Subcutaneous adipose tissue (tissue), 4 donors: ENCODE measurements around the gene C6orf58. TPM values are rescaled to one million over a fixed set of nuclear protein-coding genes. Genes with fewer than 3 reads are reported as not detected.

Experiments
- total RNA-seq, 4 donors: library from RNA; depleted of rRNA; stranded (reverse); fragments of >200 nt; gene quantifications; one replicate each; pipeline ENCODE4 v1.1.0, GENCODE V29; 2016
- TF ChIP-seq, protein P1 (sequence below): fragments of 450-650 bp; IDR thresholded peaks from one replicate; pipeline ENCODE4 v1.5.1; 2016; ENCODE audit warnings: low read depth, mild to moderate bottlenecking, control low read depth, antibody characterized with exemption, moderate library complexity

Gene C6orf58
- total RNA-seq, 4 donors from 2014 or later, result not detected

GRCh38 chr6:127550403-127550802, 26.6 kb upstream of the C6orf58 start:
- TF ChIP-seq, protein P1, sequence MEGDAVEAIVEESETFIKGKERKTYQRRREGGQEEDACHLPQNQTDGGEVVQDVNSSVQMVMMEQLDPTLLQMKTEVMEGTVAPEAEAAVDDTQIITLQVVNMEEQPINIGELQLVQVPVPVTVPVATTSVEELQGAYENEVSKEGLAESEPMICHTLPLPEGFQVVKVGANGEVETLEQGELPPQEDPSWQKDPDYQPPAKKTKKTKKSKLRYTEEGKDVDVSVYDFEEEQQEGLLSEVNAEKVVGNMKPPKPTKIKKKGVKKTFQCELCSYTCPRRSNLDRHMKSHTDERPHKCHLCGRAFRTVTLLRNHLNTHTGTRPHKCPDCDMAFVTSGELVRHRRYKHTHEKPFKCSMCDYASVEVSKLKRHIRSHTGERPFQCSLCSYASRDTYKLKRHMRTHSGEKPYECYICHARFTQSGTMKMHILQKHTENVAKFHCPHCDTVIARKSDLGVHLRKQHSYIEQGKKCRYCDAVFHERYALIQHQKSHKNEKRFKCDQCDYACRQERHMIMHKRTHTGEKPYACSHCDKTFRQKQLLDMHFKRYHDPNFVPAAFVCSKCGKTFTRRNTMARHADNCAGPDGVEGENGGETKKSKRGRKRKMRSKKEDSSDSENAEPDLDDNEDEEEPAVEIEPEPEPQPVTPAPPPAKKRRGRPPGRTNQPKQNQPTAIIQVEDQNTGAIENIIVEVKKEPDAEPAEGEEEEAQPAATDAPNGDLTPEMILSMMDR, result no peak

GRCh38 chr6:127554435-127555006, 22.5 kb upstream of the C6orf58 start:
- TF ChIP-seq, protein P1, result no peak

DNA sequence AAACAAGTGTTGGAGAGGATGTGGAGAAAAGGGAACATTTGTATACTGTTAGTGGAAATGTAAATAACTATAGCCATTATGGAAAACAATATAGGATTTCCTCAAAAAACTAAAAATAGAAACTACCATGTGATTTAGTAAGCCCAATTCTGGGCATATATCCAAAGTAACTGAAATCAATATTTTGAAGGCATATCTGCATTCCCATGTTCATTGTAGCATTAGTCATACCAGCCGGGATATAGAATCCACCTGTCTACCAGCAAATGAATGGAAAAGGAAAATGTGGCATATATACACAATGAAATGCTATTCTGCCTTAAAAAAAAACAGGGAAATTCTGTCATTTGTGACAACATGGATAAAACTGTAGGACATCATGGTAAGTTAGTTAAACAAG, 15.3 kb upstream of the C6orf58 start:
- TF ChIP-seq, protein P1, result no peak

DNA sequence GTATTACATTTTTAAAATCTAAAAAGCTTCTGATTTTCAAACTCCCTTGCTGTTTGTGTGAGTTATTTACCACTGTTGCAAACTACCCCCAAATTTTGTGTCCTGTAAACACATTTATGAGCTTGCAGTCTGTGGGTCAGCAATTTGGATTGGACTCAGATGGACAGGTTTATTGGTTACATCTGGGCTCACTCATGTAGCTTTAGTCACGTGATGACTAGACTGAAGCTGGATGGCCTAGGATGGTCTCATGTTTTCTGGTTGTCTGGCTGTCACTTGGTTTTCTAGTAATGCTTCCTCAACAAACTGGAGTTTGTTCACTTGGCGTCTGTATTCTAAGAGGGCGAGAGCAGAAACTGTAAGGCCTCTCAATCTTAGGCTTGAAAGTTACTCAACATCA, 12.2 kb upstream of the C6orf58 start:
- TF ChIP-seq, protein P1, result no peak

- TF ChIP-seq, protein P1, result no peak
These were observed 10.9 kb upstream of the C6orf58 start for GRCh38 chr6:127566119-127566518.

GRCh38 chr6:127566651-127567050, 10.3 kb upstream of the C6orf58 start:
- TF ChIP-seq, protein P1, result no peak

DNA sequence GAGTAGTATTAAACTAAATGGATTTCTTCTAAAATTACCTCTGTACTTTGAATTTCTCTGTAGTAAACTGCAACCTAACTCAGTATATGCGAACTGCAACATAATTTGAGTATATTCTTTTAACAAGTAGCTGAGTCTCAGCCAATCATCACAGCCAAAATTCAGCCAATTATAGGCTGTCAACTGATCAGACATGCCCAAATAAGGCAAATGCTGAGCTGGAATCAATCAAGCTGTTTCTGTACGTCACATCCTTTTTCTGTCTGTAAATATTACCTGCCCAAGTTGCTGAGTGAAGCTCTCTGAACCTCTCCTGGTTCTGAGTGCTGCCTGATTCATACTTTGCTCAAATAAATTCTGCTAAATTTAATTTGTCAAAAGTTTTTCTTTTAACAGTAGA, 9.5 kb upstream of the C6orf58 start:
- TF ChIP-seq, protein P1, result no peak
